ENCODE results near the gene KMT2C.

KMT2C gene

GRCh38 chr7:152148706-152149105, 287.1 kb downstream of the KMT2C start:
- H3K4me3 ChIP-seq (ENCODE audit: low read length) = no peak overlapping the region
- no peaks in the 10 kb centered on the region for H3K9me3 ChIP-seq (ENCODE audit: control insufficient read depth, low read length)
- peaks cover 14% of the 10 kb centered on the region for H3K4me1 ChIP-seq (ENCODE audit: control insufficient read depth, insufficient read depth, low read length)
- H3K27me3 ChIP-seq (replicated peaks; ENCODE audit: control insufficient read depth, insufficient read depth, low read length) = no peaks in the 10 kb centered on the region
- peaks cover 89% of the 10 kb centered on the region for H3K36me3 ChIP-seq (ENCODE audit: control insufficient read depth, insufficient read depth, low read length, severe bottlenecking)
- H3K9ac ChIP-seq (ENCODE audit: low read length) = no peak overlapping the region
- DNase-seq (ENCODE audit: low read depth) = no peak

GRCh38 chr7:152145853-152146466, 289.8 kb downstream of the KMT2C start:
- Histone ChIP-seq H3K4me3 (ENCODE audit: low read length) (no peak overlapping the region), H3K4me1 (ENCODE audit: control insufficient read depth, insufficient read depth, low read length) (peaks cover 14% of the 10 kb centered on the region), H3K36me3 (ENCODE audit: control insufficient read depth, insufficient read depth, low read length, severe bottlenecking) (peaks cover 84% of the 10 kb centered on the region), H3K9me3 (ENCODE audit: control insufficient read depth, low read length) (no peaks in the 10 kb centered on the region), H3K27me3 (replicated peaks; ENCODE audit: control insufficient read depth, insufficient read depth, low read length) (no peaks in the 10 kb centered on the region), H3K9ac (ENCODE audit: low read length) (no peak overlapping the region)
- peak; percentile 74 for DNase-seq (ENCODE audit: low read depth)

GRCh38 chr7:152144557-152145245, 291.1 kb downstream of the KMT2C start:
- no peaks in the 10 kb centered on the region for H3K9me3 ChIP-seq (ENCODE audit: control insufficient read depth, low read length)
- no peak for DNase-seq (ENCODE audit: low read depth)
- no peak overlapping the region for H3K9ac ChIP-seq (ENCODE audit: low read length)
- no peaks in the 10 kb centered on the region for H3K27me3 ChIP-seq (replicated peaks; ENCODE audit: control insufficient read depth, insufficient read depth, low read length)
- no peak overlapping the region for H3K4me3 ChIP-seq (ENCODE audit: low read length)
- H3K36me3 ChIP-seq (ENCODE audit: control insufficient read depth, insufficient read depth, low read length, severe bottlenecking) = peaks cover 86% of the 10 kb centered on the region
- peaks cover 14% of the 10 kb centered on the region for H3K4me1 ChIP-seq (ENCODE audit: control insufficient read depth, insufficient read depth, low read length)

DNA sequence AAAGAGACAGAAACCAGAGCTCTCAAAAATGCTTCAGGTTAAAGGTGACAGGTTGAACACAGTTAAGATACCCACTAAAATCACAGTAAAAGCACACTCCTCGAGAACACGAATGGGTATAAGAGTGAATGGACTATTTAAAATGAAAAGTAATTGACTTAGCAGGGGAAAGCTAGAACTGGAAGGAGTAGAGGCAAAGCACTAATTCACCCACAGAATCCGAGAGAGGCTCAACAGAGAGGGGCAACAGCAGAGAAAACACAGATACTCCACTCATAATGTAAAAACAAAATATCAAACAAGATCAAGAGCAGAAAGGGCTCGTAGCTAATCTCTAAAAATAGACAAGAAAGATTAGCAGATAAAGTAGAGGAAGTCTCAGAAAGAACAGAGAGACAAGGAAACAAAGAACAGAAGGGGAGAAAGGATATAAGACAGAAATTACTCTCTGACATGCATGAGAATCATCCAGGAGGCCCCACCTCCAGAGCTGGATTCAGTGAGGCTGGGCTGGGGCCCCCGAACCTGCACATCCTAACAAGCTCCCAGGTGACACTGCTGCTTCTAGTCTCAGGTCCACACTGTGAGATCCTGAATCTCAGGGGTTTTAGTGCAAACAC, 292.7 kb downstream of the KMT2C start:
- DNase-seq (ENCODE audit: low read depth) = no peak

DNA sequence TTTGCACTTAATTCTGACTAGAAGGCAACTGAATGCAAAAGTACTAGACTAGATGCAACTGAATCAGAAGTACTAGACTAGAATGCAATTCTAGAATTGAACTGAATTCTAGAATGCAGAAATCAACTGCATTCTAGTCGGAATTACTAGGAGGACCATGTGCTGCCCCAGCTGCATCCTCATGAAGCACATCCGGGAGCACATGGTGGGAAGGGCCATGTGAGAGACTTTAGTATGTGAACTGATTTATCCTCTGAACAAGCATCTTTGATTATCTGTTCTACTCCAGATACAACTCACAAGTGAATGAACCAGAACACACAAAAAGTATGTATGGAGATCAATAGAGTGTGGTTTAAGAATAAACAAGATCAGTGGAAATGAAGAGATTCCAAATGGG, 295.2 kb downstream of the KMT2C start:
- Histone ChIP-seq H3K36me3 (ENCODE audit: control insufficient read depth, insufficient read depth, low read length, severe bottlenecking) (peaks cover 75% of the 10 kb centered on the region), H3K9me3 (ENCODE audit: control insufficient read depth, low read length) (no peaks in the 10 kb centered on the region), H3K9ac (ENCODE audit: low read length) (no peak overlapping the region), H3K4me3 (ENCODE audit: low read length) (no peak overlapping the region), H3K4me1 (ENCODE audit: control insufficient read depth, insufficient read depth, low read length) (peaks cover 17% of the 10 kb centered on the region), H3K27me3 (replicated peaks; ENCODE audit: control insufficient read depth, insufficient read depth, low read length) (no peaks in the 10 kb centered on the region)
- DNase-seq (ENCODE audit: low read depth) = no peak

More for the DNA sequence above, 292.7 kb downstream of the KMT2C start:
- Histone ChIP-seq H3K27me3 (replicated peaks; ENCODE audit: control insufficient read depth, insufficient read depth, low read length) (no peaks in the 10 kb centered on the region), H3K4me3 (ENCODE audit: low read length) (no peak overlapping the region), H3K36me3 (ENCODE audit: control insufficient read depth, insufficient read depth, low read length, severe bottlenecking) (peaks cover 86% of the 10 kb centered on the region), H3K9me3 (ENCODE audit: control insufficient read depth, low read length) (no peaks in the 10 kb centered on the region), H3K9ac (ENCODE audit: low read length) (no peak overlapping the region), H3K4me1 (ENCODE audit: control insufficient read depth, insufficient read depth, low read length) (peaks cover 14% of the 10 kb centered on the region)

- H3K36me3 ChIP-seq (ENCODE audit: control insufficient read depth, insufficient read depth, low read length, severe bottlenecking) = peaks cover 73% of the 10 kb centered on the region
- H3K4me3 ChIP-seq (ENCODE audit: low read length) = no peak overlapping the region
- no peak overlapping the region for H3K9ac ChIP-seq (ENCODE audit: low read length)
- no peak for DNase-seq (ENCODE audit: low read depth)
- H3K4me1 ChIP-seq (ENCODE audit: control insufficient read depth, insufficient read depth, low read length) = peaks cover 13% of the 10 kb centered on the region
- no peaks in the 10 kb centered on the region for H3K9me3 ChIP-seq (ENCODE audit: control insufficient read depth, low read length)
- H3K27me3 ChIP-seq (replicated peaks; ENCODE audit: control insufficient read depth, insufficient read depth, low read length) = no peaks in the 10 kb centered on the region
Measured at GRCh38 chr7:152140067-152140466, 295.7 kb downstream of the KMT2C start.

- Histone ChIP-seq H3K4me3 (ENCODE audit: low read length) (no peak overlapping the region), H3K4me1 (ENCODE audit: control insufficient read depth, insufficient read depth, low read length) (peaks cover 13% of the 10 kb centered on the region), H3K9me3 (ENCODE audit: control insufficient read depth, low read length) (no peaks in the 10 kb centered on the region), H3K9ac (ENCODE audit: low read length) (no peak overlapping the region), H3K27me3 (replicated peaks; ENCODE audit: control insufficient read depth, insufficient read depth, low read length) (no peaks in the 10 kb centered on the region), H3K36me3 (ENCODE audit: control insufficient read depth, insufficient read depth, low read length, severe bottlenecking) (peaks cover 56% of the 10 kb centered on the region)
- DNase-seq (ENCODE audit: low read depth) = no peak
Measured at GRCh38 chr7:152137476-152138025, 298.3 kb downstream of the KMT2C start.

DNA sequence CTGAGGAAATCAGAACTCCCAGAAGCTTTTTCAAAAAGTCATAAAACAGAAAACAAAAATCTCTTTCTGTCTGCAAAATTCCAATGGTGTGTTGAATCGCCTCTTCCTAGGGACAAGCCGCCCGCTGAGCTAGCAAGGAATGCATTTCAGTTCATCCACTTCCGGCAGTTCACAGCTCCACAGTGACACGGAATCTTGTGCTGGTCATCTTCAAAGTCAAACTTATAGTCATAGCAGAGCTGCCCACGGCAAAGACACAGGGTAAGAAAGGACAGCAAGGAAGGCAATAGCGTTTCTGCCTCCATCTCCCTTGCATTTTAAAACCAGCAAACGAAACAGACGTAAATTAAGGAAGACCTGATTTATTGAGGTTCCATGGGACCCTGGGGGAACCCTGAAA, 299.1 kb downstream of the KMT2C start:
- H3K4me3 ChIP-seq (ENCODE audit: low read length) = peak overlapping the region; percentile 63
- H3K36me3 ChIP-seq (ENCODE audit: control insufficient read depth, insufficient read depth, low read length, severe bottlenecking) = peaks cover 54% of the 10 kb centered on the region
- peaks cover 13% of the 10 kb centered on the region for H3K4me1 ChIP-seq (ENCODE audit: control insufficient read depth, insufficient read depth, low read length)
- H3K9ac ChIP-seq (ENCODE audit: low read length) = peak overlapping the region; percentile 69
- no peaks in the 10 kb centered on the region for H3K9me3 ChIP-seq (ENCODE audit: control insufficient read depth, low read length)
- peak; percentile 60 for DNase-seq (ENCODE audit: low read depth)
- no peaks in the 10 kb centered on the region for H3K27me3 ChIP-seq (replicated peaks; ENCODE audit: control insufficient read depth, insufficient read depth, low read length)

- no peak overlapping the region for H3K4me3 ChIP-seq (ENCODE audit: low read length)
- H3K36me3 ChIP-seq (ENCODE audit: control insufficient read depth, insufficient read depth, low read length, severe bottlenecking) = peaks cover 41% of the 10 kb centered on the region
- no peak for DNase-seq (ENCODE audit: low read depth)
- H3K4me1 ChIP-seq (ENCODE audit: control insufficient read depth, insufficient read depth, low read length) = peaks cover 13% of the 10 kb centered on the region
- H3K27me3 ChIP-seq (replicated peaks; ENCODE audit: control insufficient read depth, insufficient read depth, low read length) = no peaks in the 10 kb centered on the region
- H3K9me3 ChIP-seq (ENCODE audit: control insufficient read depth, low read length) = no peaks in the 10 kb centered on the region
- H3K9ac ChIP-seq (ENCODE audit: low read length) = no peak overlapping the region
Measured at GRCh38 chr7:152133804-152134203, 302.0 kb downstream of the KMT2C start.

DNA sequence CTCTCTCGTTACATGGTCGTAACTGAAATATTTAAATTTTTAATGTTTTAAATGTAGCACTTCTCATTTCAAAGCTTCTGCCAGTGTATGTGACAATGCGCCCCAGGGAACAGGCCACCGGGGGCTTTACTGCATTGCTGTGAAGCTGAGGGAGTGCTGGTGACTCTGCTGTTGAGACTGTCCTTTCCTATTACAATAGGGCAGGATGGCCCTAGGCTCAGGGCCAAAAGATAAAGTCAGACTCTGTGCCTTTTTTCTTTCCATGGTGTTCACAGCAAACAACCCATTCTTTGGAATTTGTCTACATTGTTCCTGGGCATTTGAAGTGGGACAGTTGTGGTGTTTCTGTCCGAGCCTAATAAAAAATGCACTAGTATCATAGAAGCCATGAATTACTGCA, 303.0 kb downstream of the KMT2C start:
- Histone ChIP-seq H3K27me3 (replicated peaks; ENCODE audit: control insufficient read depth, insufficient read depth, low read length) (no peaks in the 10 kb centered on the region), H3K9ac (ENCODE audit: low read length) (no peak overlapping the region), H3K9me3 (ENCODE audit: control insufficient read depth, low read length) (no peaks in the 10 kb centered on the region), H3K4me1 (ENCODE audit: control insufficient read depth, insufficient read depth, low read length) (peaks cover 13% of the 10 kb centered on the region), H3K36me3 (ENCODE audit: control insufficient read depth, insufficient read depth, low read length, severe bottlenecking) (peaks cover 41% of the 10 kb centered on the region), H3K4me3 (ENCODE audit: low read length) (no peak overlapping the region)
- DNase-seq (ENCODE audit: low read depth) = no peak

DNA sequence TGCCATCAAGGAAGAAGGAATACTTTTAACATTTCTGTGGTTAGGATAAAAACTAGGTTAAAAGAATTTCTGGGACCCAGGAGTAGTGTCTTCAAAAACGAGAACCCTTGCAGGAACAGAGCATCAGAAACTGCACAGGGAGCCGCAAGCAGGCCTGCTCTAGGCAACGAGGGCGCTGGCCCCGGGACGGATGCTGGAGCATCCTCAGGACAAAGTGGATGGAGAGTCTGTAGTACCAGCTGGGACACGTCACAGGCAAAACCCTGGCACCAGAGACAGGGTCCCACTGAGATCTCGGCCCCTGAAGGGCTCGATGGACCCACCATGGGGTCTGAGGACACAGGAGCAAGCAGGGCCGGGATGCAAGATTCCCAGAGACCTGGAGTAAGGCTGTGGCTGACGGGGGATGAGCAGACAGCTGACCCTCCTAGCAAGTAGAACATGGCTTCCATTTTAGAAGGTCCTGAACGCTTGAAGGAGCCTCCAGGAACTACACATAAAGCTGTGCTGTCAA, 303.8 kb downstream of the KMT2C start:
- Histone ChIP-seq H3K36me3 (ENCODE audit: control insufficient read depth, insufficient read depth, low read length, severe bottlenecking) (peaks cover 44% of the 10 kb centered on the region), H3K4me3 (ENCODE audit: low read length) (no peak overlapping the region), H3K9me3 (ENCODE audit: control insufficient read depth, low read length) (no peaks in the 10 kb centered on the region), H3K9ac (ENCODE audit: low read length) (no peak overlapping the region), H3K27me3 (replicated peaks; ENCODE audit: control insufficient read depth, insufficient read depth, low read length) (no peaks in the 10 kb centered on the region), H3K4me1 (ENCODE audit: control insufficient read depth, insufficient read depth, low read length) (peaks cover 10% of the 10 kb centered on the region)
- DNase-seq (ENCODE audit: low read depth) = no peak

Data from adipocyte (in vitro differentiated cells).